ENCODE measurements around the gene SMOC1. TPM values are rescaled to one million over a fixed set of nuclear protein-coding genes. Genes with fewer than 3 reads are reported as not detected.

The SMOC1 gene
- total RNA-seq, 3 donors from 2014 or later, result 1.2 to 2.0 (median 1.7) TPM

- intact Hi-C loops (cut with DNase I, micrococcal nuclease), result no loop called here
- DNase-seq (no peak), ATAC-seq (no peak)
- Histone ChIP-seq H3K9me3 (no peaks in the 10 kb centered on the region), H3K4me3 (no peak overlapping the region), H3K36me3 (ENCODE audit: low read depth) (no peaks in the 10 kb centered on the region), H3K4me1 (ENCODE audit: low read depth) (no peaks in the 10 kb centered on the region)
- TF ChIP-seq CTCF (IDR thresholded peaks at IDR 0.05), result no peak
These were observed 118.6 kb downstream of the SMOC1 start for GRCh38 chr14:69997849-69998248.

GRCh38 chr14:69999261-69999674 lies 120.1 kb downstream of the SMOC1 start:
- H3K9me3 ChIP-seq, result no peaks in the 10 kb centered on the region
- DNase-seq (no peak), ATAC-seq (no peak)
- no peak overlapping the region for H3K4me3 ChIP-seq
- no peaks in the 10 kb centered on the region for H3K4me1 ChIP-seq (ENCODE audit: low read depth)
- no peak for TF ChIP-seq CTCF (IDR thresholded peaks at IDR 0.05)
- intact Hi-C loops (cut with DNase I, micrococcal nuclease), result no loop called here
- H3K36me3 ChIP-seq (ENCODE audit: low read depth), result no peaks in the 10 kb centered on the region

- Histone ChIP-seq H3K4me3 (no peak overlapping the region), H3K4me1 (ENCODE audit: low read depth) (no peaks in the 10 kb centered on the region), H3K36me3 (ENCODE audit: low read depth) (no peaks in the 10 kb centered on the region), H3K9me3 (no peaks in the 10 kb centered on the region)
- intact Hi-C loops (cut with DNase I, micrococcal nuclease), result no loop called here
- ATAC-seq (no peak), DNase-seq (no peak)
- TF ChIP-seq CTCF (IDR thresholded peaks at IDR 0.05), result no peak
These were observed 121.4 kb downstream of the SMOC1 start for GRCh38 chr14:70000601-70001000.

GRCh38 chr14:70002589-70003346 lies 123.6 kb downstream of the SMOC1 start:
- no peaks in the 10 kb centered on the region for H3K4me1 ChIP-seq (ENCODE audit: low read depth)
- H3K36me3 ChIP-seq (ENCODE audit: low read depth), result no peaks in the 10 kb centered on the region
- H3K4me3 ChIP-seq, result no peak overlapping the region
- H3K9me3 ChIP-seq, result no peaks in the 10 kb centered on the region
- intact Hi-C loops (cut with DNase I, micrococcal nuclease), result no loop called here
- no peak for ATAC-seq
- no peak for DNase-seq
- TF ChIP-seq CTCF (IDR thresholded peaks at IDR 0.05), result no peak

GRCh38 chr14:70004791-70005190 lies 125.6 kb downstream of the SMOC1 start:
- intact Hi-C loops (cut with DNase I, micrococcal nuclease), result no loop called here
- DNase-seq (no peak), ATAC-seq (no peak)
- no peaks in the 10 kb centered on the region for H3K36me3 ChIP-seq (ENCODE audit: low read depth)
- no peak overlapping the region for H3K4me3 ChIP-seq
- no peaks in the 10 kb centered on the region for H3K9me3 ChIP-seq
- no peak for TF ChIP-seq CTCF (IDR thresholded peaks at IDR 0.05)
- no peaks in the 10 kb centered on the region for H3K4me1 ChIP-seq (ENCODE audit: low read depth)

Data from mucosa of descending colon (tissue), 3 donors.